Measurements from ENCODE around the gene TRAM1L1.

The TRAM1L1 gene

GRCh38 chr4:117084866-117085701 lies at the start of gene TRAM1L1:
TSS of gene TRAM1L1 (minus strand) at chr4:117085576. CDS start at chr4:117085393, 183 bp downstream.
- no peak for DNase-seq (ENCODE audit: low spot score)

DNA sequence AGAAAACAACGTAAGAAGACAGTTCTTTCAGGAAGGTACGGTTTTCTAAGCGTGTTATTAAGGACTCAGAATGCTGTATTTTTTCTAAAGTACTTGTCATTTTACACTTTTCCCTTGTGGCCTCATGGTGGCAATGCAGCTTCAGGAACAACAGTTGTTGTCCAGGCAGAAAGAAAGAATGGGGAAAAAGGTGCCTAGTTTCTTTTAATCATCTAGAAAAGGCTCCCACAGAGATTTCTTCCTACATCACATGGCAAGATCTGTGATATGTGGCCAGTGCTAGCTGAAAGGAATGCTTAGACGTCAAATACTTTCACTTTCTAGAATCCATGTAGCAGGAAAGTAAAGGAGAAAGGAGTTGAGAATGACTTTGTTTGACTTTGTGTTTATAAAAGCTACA lies 49.0 kb upstream of the TRAM1L1 start:
- no peak for DNase-seq (ENCODE audit: low spot score)

- no peak for DNase-seq (ENCODE audit: low spot score)
Measured at GRCh38 chr4:117096886-117097285, 11.5 kb upstream of the TRAM1L1 start.

GRCh38 chr4:117096462-117096861 lies 11.1 kb upstream of the TRAM1L1 start:
- DNase-seq (ENCODE audit: low spot score): no peak

DNA sequence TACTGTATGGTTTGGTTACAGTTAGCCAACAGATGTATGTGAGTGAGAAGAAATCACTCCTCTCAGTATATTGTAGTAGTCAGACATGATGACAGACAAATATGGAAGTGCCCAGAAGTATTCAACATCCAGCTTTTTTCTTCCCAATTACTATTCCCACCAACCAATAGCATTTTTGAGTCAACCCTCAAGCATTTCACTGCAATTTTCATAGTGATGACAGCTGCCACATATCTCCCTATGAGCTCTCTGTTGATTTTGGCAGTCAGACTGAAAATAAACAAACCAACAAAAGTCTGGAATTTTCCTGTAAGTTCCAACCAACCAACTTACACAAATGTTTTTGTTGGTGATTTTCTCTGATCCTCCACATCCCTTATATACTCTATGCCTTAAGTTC lies 8.2 kb upstream of the TRAM1L1 start:
- no peak for DNase-seq (ENCODE audit: low spot score)

- DNase-seq (ENCODE audit: low spot score): no peak
Measured at GRCh38 chr4:117077760-117078159, 7.6 kb downstream of the TRAM1L1 start.

GRCh38 chr4:117068120-117068519 lies 17.3 kb downstream of the TRAM1L1 start:
- no peak for DNase-seq (ENCODE audit: low spot score)

DNA sequence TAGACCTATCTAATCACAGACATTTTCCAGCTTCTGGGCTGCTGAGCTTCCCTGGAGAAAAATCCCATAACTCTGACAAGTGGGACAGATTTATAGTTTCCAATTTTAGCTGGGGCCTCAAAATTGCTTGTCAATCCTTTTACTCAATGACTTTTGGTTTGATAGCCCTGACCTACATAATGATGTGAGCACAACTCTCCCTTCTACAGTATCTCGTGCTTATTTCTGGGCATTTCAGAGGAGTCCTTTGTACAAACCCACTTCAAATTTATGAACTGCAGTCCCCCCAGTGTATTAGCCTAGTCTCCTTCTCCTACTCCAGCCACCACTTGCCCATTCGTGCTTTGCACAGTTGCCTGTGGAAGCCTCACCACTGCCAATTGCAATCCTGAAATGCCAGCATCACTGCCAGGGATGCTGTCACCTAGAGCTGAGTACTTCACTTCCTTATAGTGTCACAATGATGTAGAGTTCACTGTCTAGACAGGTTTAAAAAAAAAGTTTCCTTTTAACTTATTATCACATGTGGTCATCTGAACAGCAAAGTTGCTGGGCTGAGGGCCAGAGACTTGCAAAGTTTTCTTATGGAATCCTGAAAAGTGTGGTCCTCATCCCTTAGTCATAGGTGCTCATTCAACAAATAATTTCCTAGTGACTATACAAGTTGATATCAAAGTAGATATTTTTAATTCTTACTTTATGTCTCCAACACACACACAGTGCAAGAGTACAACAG lies 21.2 kb downstream of the TRAM1L1 start:
- DNase-seq (ENCODE audit: low spot score): no peak

- no peak for DNase-seq (ENCODE audit: low spot score)
Measured at GRCh38 chr4:117042962-117043361, 42.4 kb downstream of the TRAM1L1 start.

Measured in hematopoietic multipotent progenitor cell treated with erythropoietin and hydrocortisone succinate and interleukin-3 and kit ligand, for 17 days (in vitro differentiated cells).